B cell (primary cell): ENCODE measurements around the gene ABCC1. TPM values are rescaled to one million over a fixed set of nuclear protein-coding genes. Genes with fewer than 3 reads are reported as not detected.

ENCODE experiments used
- ATAC-seq: fragments of 200-7000 bp; cut with Tn5 transposase; one replicate; pipeline ENCODE4 v1.10.0; 2021; ENCODE audit warnings: low read depth, mild to moderate bottlenecking, moderate number of reproducible peaks, moderate library complexity
- CTCF ChIA-PET: fragments of 350-600 bp; sonication (Branson Sonifier 250); formaldehyde crosslinking; loops from one replicate; lab custom pipeline; 2021; ENCODE audit warnings: antibody characterized with exemption, inconsistent platforms; lab: Charles Lee
- POLR2A ChIA-PET: fragments of 350-600 bp; sonication (Branson Sonifier 250); formaldehyde crosslinking; loops from one replicate; lab custom pipeline; 2021; ENCODE audit warnings: antibody characterized with exemption; lab: Charles Lee
- DNase-seq: peaks from one replicate; pipeline ENCODE4 v3.0.0; 2013
- H2AFZ ChIP-seq: 2 replicates; pipeline ENCODE4 v1.6.1; 2012; ENCODE audit warnings: mild to moderate bottlenecking, low read depth, low read length; ENCODE audit not compliant: insufficient read depth, poor library complexity, severe bottlenecking
- H3K27ac ChIP-seq, 2 donors: 1 replicate in 1 of 2; 2 replicates in 1 of 2; pipeline ENCODE4 v1.5.1; 2012 to 2013; ENCODE audit warnings: low read length in 2 of 2, mild to moderate bottlenecking in 2 of 2, moderate library complexity in 1 of 2
- H3K27me3 ChIP-seq, 4 experiments: fragments of 200-600 bp in 1 of 4; sonication (generic) in 1 of 4; replicated peaks in 1 of 4; 1 replicate in 2 of 4; 2 replicates in 2 of 4; pipeline versions ENCODE4 v1.6.1 to v1.7.0; 2013 to 2016; ENCODE audit warnings: low read length in 3 of 4, mild to moderate bottlenecking in 2 of 4, mixed read lengths in 1 of 4, moderate library complexity in 1 of 4; ENCODE audit not compliant: insufficient read depth in 4 of 4, control insufficient read depth in 3 of 4; ENCODE audit errors: control extremely low read depth in 1 of 4
- H3K36me3 ChIP-seq, 2 experiments: replicated peaks in 1 of 2; 1 replicate in 1 of 2; 2 replicates in 1 of 2; pipeline versions ENCODE4 v1.6.1 to v1.7.1; 2013; ENCODE audit warnings: low read length in 1 of 2; ENCODE audit not compliant: insufficient read depth in 2 of 2, control insufficient read depth in 1 of 2; ENCODE audit errors: control extremely low read depth in 1 of 2, extremely low read depth in 1 of 2
- H3K4me1 ChIP-seq, 2 donors: fragments of 200-600 bp in 1 of 2; sonication (generic) in 1 of 2; 1 replicate in 1 of 2; 2 replicates in 1 of 2; pipeline versions ENCODE4 v1.5.1 to v1.6.1; 2013 to 2017; ENCODE audit warnings: low read length in 2 of 2; ENCODE audit not compliant: control insufficient read depth in 2 of 2, insufficient read depth in 2 of 2
- H3K4me2 ChIP-seq: replicated peaks from 2 replicates; pipeline ENCODE3; 2012; ENCODE audit warnings: mild to moderate bottlenecking, low read depth, low read length; ENCODE audit not compliant: poor library complexity, severe bottlenecking
- H3K4me3 ChIP-seq, 5 experiments: fragments of 200-600 bp in 1 of 5; sonication (generic) in 1 of 5; 1 replicate in 3 of 5; 2 replicates in 2 of 5; pipeline versions ENCODE4 v1.5.1 to v1.7.0; 2011 to 2016; ENCODE audit warnings: low read length in 4 of 5, mild to moderate bottlenecking in 4 of 5, low read depth in 2 of 5, control low read depth in 1 of 5, moderate library complexity in 1 of 5; ENCODE audit not compliant: insufficient read depth in 1 of 5; ENCODE audit errors: control extremely low read depth in 1 of 5, extremely low read depth in 1 of 5
- H3K79me2 ChIP-seq: fragments of 200-600 bp; sonication (generic); one replicate; pipeline ENCODE4 v1.6.0; 2016; ENCODE audit warnings: low read length; ENCODE audit not compliant: control insufficient read depth, insufficient read depth
- H3K9ac ChIP-seq: fragments of 200-600 bp; sonication (generic); 2 replicates; pipeline ENCODE4 v1.6.1; 2017; ENCODE audit warnings: mild to moderate bottlenecking, low read length, moderate library complexity
- H3K9me3 ChIP-seq, 3 donors: one replicate each; pipeline versions ENCODE4 v1.6.1 to v1.7.1; 2013; ENCODE audit warnings: low read length in 2 of 3; ENCODE audit not compliant: control insufficient read depth in 2 of 3, insufficient read depth in 1 of 3; ENCODE audit errors: control extremely low read depth in 1 of 3
- H4K20me1 ChIP-seq: 2 replicates; pipeline ENCODE4 v1.6.0; 2012; ENCODE audit warnings: mild to moderate bottlenecking, low read length; ENCODE audit not compliant: insufficient read depth, control insufficient read depth, poor library complexity, severe bottlenecking
- H3K27ac Mint-ChIP-seq: one replicate; pipeline ENCODE4 v1.8.0; 2021; ENCODE audit warnings: mixed read lengths
- H3K27me3 Mint-ChIP-seq: one replicate; pipeline ENCODE4 v1.8.0; 2021; ENCODE audit warnings: mixed read lengths
- H3K4me1 Mint-ChIP-seq: one replicate; pipeline ENCODE4 v1.8.0; 2021; ENCODE audit warnings: mixed read lengths
- H3K4me3 Mint-ChIP-seq: one replicate; pipeline ENCODE4 v1.8.0; 2021; ENCODE audit warnings: mixed read lengths
- H3K9me3 Mint-ChIP-seq: one replicate; pipeline ENCODE4 v1.8.0; 2022; ENCODE audit warnings: mixed read lengths; ENCODE audit not compliant: insufficient read depth
- CTCF ChIP-seq: fragments of 200-600 bp; IDR thresholded peaks from one replicate; pipeline ENCODE4 v1.8.0; 2022; ENCODE audit warnings: antibody characterized with exemption, mild to moderate bottlenecking
- EZH2 ChIP-seq: IDR thresholded peaks from 2 replicates; pipeline ENCODE4 v1.6.1; 2012; ENCODE audit warnings: borderline replicate concordance, low read depth, mild to moderate bottlenecking, moderate library complexity, low read length; ENCODE audit not compliant: insufficient read depth, poor library complexity, severe bottlenecking
- WGBS: methylation state at CpG from one replicate; pipeline ENCODE4 v1.1.5; 2013; ENCODE audit warnings: missing lambda C conversion rate; ENCODE audit not compliant: insufficient coverage; 5-methylcytosine and 5-hydroxymethylcytosine counted together
- intact Hi-C: fragments of 100-400 bp; cut with micrococcal nuclease; formaldehyde crosslinking; loops from one replicate; pipeline ENCODE4 v1.10.0; 2022
- polyA plus RNA-seq: library from polyadenylated mRNA; depleted of rRNA; stranded (reverse); fragments of >200 nt; gene quantifications from 2 replicates; pipeline ENCODE4 v1.2.3, GENCODE V29; 2012
- total RNA-seq, 2 donors: library from RNA; stranded (reverse); fragments of 120-200 nt in 1 of 2; gene quantifications; 1 replicate in 1 of 2; 2 replicates in 1 of 2; pipeline versions ENCODE4 v1.2.3 to v1.2.4, GENCODE V29; 2013 to 2022

The ABCC1 gene
- total and polyA plus RNA-seq, 2 donors (not counting 1 experiment from before 2014, with no cell fraction given), result 21.8 to 73.0 TPM

DNA sequence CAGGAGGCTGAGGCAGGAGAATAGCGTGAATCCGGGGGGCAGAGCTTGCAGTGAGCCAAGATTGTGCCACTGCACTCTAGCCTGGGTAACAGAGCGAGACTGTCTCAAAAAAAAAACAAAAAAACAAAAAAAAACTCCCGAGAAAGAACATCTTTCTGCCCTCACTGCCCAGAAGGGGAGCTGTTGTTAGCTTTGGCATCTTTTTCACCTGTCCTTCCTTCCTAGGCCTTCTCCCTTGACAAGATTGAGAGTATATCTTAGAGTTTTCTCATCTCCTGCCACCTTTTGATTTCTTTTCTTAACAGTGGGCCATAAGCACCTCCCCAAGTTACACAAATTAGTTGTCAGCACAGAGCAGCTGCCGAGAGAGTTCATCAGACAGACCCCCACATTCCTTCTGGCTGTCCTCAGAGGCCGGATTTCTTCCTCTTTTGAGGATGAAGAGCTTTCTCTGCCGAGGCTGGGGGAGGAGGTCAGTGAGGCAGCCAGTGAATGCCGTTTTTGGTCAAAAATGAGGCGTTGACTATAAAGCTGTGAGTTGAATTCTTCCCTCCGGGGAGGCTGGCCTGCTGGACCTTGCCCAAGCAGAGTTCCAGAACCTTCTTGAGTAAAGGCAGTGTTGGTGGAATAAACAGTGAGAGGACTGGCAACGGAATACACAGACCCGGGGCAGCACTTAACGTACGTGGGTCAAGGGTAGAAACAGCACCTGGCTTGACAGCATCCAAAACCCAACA lies 146.9 kb downstream of the ABCC1 start:
- Histone ChIP-seq H4K20me1 (no peaks in the 10 kb centered on the region), H2AFZ (no peak overlapping the region), H3K9me3 (no peaks in the 10 kb centered on the region), H3K9ac (no peak overlapping the region), H3K79me2 (no peaks in the 10 kb centered on the region), H3K36me3 (peaks cover 0 to 49% of the 10 kb centered on the region in 2 experiments), H3K27me3 (no peaks in the 10 kb centered on the region), H3K4me3 (no peak overlapping the region), H3K27ac (no peak overlapping the region), H3K4me2 (no peak overlapping the region), H3K4me1 (peaks cover 11 to 15% of the 10 kb centered on the region in 2 donors)
- no peak for TF ChIP-seq EZH2
- peak; percentile 33 for TF ChIP-seq CTCF
- peaks cover 26% of the 10 kb centered on the region for H3K4me1 Mint-ChIP-seq
- H3K27me3 Mint-ChIP-seq, result no peaks in the 10 kb centered on the region
- DNase-seq (no peak), ATAC-seq (no peak)
- no peak overlapping the region for H3K27ac Mint-ChIP-seq
- 72% methylated on average over 8 of the region's 14 CpGs for WGBS
- CTCF ChIA-PET, result interaction anchor here (0.7 kb wide), 1 partner anchor 220 kb away, joined by 3 read pairs; no protein-coding TSS in a partner anchor
- no peaks in the 10 kb centered on the region for H3K9me3 Mint-ChIP-seq
- intact Hi-C loops, result no loop called here
- POLR2A ChIA-PET, result no interaction called here
- H3K4me3 Mint-ChIP-seq, result no peak overlapping the region

GRCh38 chr16:16096858-16097213 lies 147.4 kb downstream of the ABCC1 start:
- H2AFZ ChIP-seq, result no peak overlapping the region
- H3K4me3 ChIP-seq, result no peak overlapping the region
- TF ChIP-seq CTCF, result no peak
- no peak for TF ChIP-seq EZH2
- Mint-ChIP-seq H3K4me1 (peaks cover 31% of the 10 kb centered on the region), H3K9me3 (no peaks in the 10 kb centered on the region), H3K27ac (no peak overlapping the region), H3K27me3 (no peaks in the 10 kb centered on the region), H3K4me3 (no peak overlapping the region)
- H3K9me3 ChIP-seq, result no peaks in the 10 kb centered on the region
- no peak overlapping the region for H3K9ac ChIP-seq
- intact Hi-C loops, result no loop called here
- POLR2A ChIA-PET, result interaction anchor here (0.6 kb wide), 1 partner anchor 207 kb away, joined by 3 read pairs; no protein-coding TSS in a partner anchor
- no peaks in the 10 kb centered on the region for H3K79me2 ChIP-seq
- no peak overlapping the region for H3K4me2 ChIP-seq
- no peaks in the 10 kb centered on the region for H4K20me1 ChIP-seq
- no peaks in the 10 kb centered on the region for H3K27me3 ChIP-seq
- 100% methylated on average over 1 of the region's 3 CpGs for WGBS
- H3K27ac ChIP-seq, result no peak overlapping the region
- ATAC-seq (no peak), DNase-seq (no peak)
- CTCF ChIA-PET, result no interaction called here
- peaks cover 12 to 19% of the 10 kb centered on the region in 2 donors for H3K4me1 ChIP-seq
- H3K36me3 ChIP-seq, result peaks cover 0 to 46% of the 10 kb centered on the region in 2 experiments
